GM13977 (cell line): ENCODE results near the gene MTMR10.

Experiments used
- DNase-seq: peaks from one replicate; pipeline ENCODE4 v3.0.0; 2012; ENCODE audit warnings: low spot score
- CTCF ChIP-seq: IDR thresholded peaks from 2 replicates; pipeline ENCODE4 v1.5.1; 2012; ENCODE audit warnings: mild to moderate bottlenecking, control low read depth; ENCODE audit not compliant: insufficient read depth; ENCODE audit errors: extremely low read depth, missing control alignments
- in situ Hi-C: fragments of 300-500 bp; cut with MboI; formaldehyde crosslinking; loops from one replicate; pipeline ENCODE4 v1.12.0; 2022; ENCODE audit warnings: low sequenced_read_pairs, low pct_unique_long_range_greater_than_20kb, mixed read lengths, inconsistent platforms; ENCODE audit not compliant: unreplicated experiment

The MTMR10 gene

GRCh38 chr15:30913761-30914160, 77.7 kb downstream of the MTMR10 start:
- DNase-seq = no peak
- no peak for TF ChIP-seq CTCF
- in situ Hi-C loops = no loop called here

GRCh38 chr15:30906366-30906765, 85.1 kb downstream of the MTMR10 start:
- in situ Hi-C loops = no loop called here
- no peak for DNase-seq
- TF ChIP-seq CTCF = no peak

GRCh38 chr15:30905821-30906220, 85.6 kb downstream of the MTMR10 start:
- TF ChIP-seq CTCF = no peak
- in situ Hi-C loops = no loop called here
- no peak for DNase-seq

- in situ Hi-C loops = no loop called here
- TF ChIP-seq CTCF = no peak
- DNase-seq = no peak
Measured at GRCh38 chr15:30904812-30905211, 86.6 kb downstream of the MTMR10 start.

GRCh38 chr15:30903497-30904187, 87.8 kb downstream of the MTMR10 start, which contains the start of gene FAN1:
TSS of gene FAN1 (plus strand) at chr15:30903915. CDS start at chr15:30904664, 749 bp downstream.
- in situ Hi-C loops = no loop called here
- peak; percentile 90 for DNase-seq
- TF ChIP-seq CTCF = peak; percentile 25

GRCh38 chr15:30901889-30902288, 89.5 kb downstream of the MTMR10 start:
- in situ Hi-C loops = no loop called here
- TF ChIP-seq CTCF = no peak
- DNase-seq = no peak
